GM12878 (cell line): ENCODE measurements around the gene FOSB. TPM values are rescaled to one million over a fixed set of nuclear protein-coding genes. Genes with fewer than 3 reads are reported as not detected.
A peak's percentile ranks its signal among the peaks of the same experiment; 100 is the strongest.

Experiments used
- ATAC-seq: fragments of 200-7000 bp; cut with Tn5 transposase; 3 replicates; pipeline ENCODE4 v1.9.1; 2020; ENCODE audit warnings: mild to moderate bottlenecking, moderate library complexity
- BruUV-seq: library from RNA; stranded (reverse); fragments of 400-500 nt; replicated peaks from 2 replicates; lab custom pipeline; 2021; lab: Mats Ljungman, UMichigan
- CTCF ChIA-PET: fragments of 300-600 bp; sonication (Branson Sonifier 250); formaldehyde crosslinking; extraction: SDS; loops from one replicate; lab custom pipeline; 2021; ENCODE audit warnings: inconsistent platforms; lab: Yijun Ruan, JAX
- POLR2A ChIA-PET: fragments of 350-600 bp; formaldehyde crosslinking; extraction: SDS; loops from one replicate; lab custom pipeline; 2021; ENCODE audit warnings: inconsistent platforms; lab: Charles Lee
- RAD21 ChIA-PET: fragments of 300-600 bp; sonication (Branson Sonifier 250); formaldehyde crosslinking; loops from one replicate; lab custom pipeline; 2023; ENCODE audit warnings: antibody characterized with exemption; ENCODE audit not compliant: unreplicated experiment; lab: Charles Lee
- SMC1A ChIA-PET: fragments of 300-600 bp; sonication (Branson Sonifier 250); formaldehyde crosslinking; loops from one replicate; lab custom pipeline; 2023; ENCODE audit not compliant: unreplicated experiment, uncharacterized antibody; lab: Charles Lee
- DNase-seq: peaks from one replicate; pipeline ENCODE4 v3.0.0-alpha.2; 2011; ENCODE audit warnings: low read depth, low spot score
- FAIRE-seq: peaks from 3 replicates; lab custom pipeline; 2011; peaks lifted over from hg19 to GRCh38; lab: Jason Lieb, UNC
- H2AFZ ChIP-seq: 2 replicates; pipeline ENCODE4 v1.6.0; 2011; ENCODE audit warnings: low read depth, low read length, control low read depth; ENCODE audit not compliant: control insufficient read depth
- H3K27ac ChIP-seq: 2 replicates; pipeline ENCODE4 v1.5.1; 2011; ENCODE audit warnings: control low read depth; ENCODE audit not compliant: control insufficient read depth, insufficient read depth
- H3K27me3 ChIP-seq, 2 experiments: replicated peaks in 1 of 2; 2 replicates each; pipeline versions ENCODE4 v1.6.0 to v1.6.1; 2011; ENCODE audit warnings: low read length in 1 of 2; ENCODE audit not compliant: control insufficient read depth in 2 of 2, insufficient read depth in 2 of 2
- H3K36me3 ChIP-seq, 2 experiments: 2 replicates each; pipeline ENCODE4 v1.5.1; 2011; ENCODE audit warnings: low read length in 1 of 2; ENCODE audit not compliant: control insufficient read depth in 2 of 2, insufficient read depth in 2 of 2
- H3K4me1 ChIP-seq: 2 replicates; pipeline ENCODE4 v1.6.1; 2011; ENCODE audit warnings: mild to moderate bottlenecking, low read length, moderate library complexity, mixed read lengths; ENCODE audit not compliant: control insufficient read depth, insufficient read depth
- H3K4me2 ChIP-seq: 2 replicates; pipeline ENCODE4 v1.6.0; 2011; ENCODE audit warnings: control low read depth; ENCODE audit not compliant: control insufficient read depth, insufficient read depth
- H3K4me3 ChIP-seq: fragments of 200-600 bp; sonication (generic); 2 replicates; pipeline ENCODE4 v1.5.1; 2016
- H3K79me2 ChIP-seq: 2 replicates; pipeline ENCODE4 v1.6.0; 2011; ENCODE audit warnings: low read length; ENCODE audit not compliant: control insufficient read depth, insufficient read depth
- H3K9ac ChIP-seq: 2 replicates; pipeline ENCODE4 v1.8.0; 2011; ENCODE audit warnings: low read length, control low read depth, mixed read lengths; ENCODE audit not compliant: control insufficient read depth, insufficient read depth
- H3K9me3 ChIP-seq: replicated peaks from 3 replicates; pipeline ENCODE4 v1.5.1; 2011; ENCODE audit warnings: mild to moderate bottlenecking, low read length; ENCODE audit not compliant: control insufficient read depth, insufficient read depth
- H4K20me1 ChIP-seq: 2 replicates; pipeline ENCODE4 v1.6.0; 2011; ENCODE audit not compliant: control insufficient read depth, insufficient read depth
- BCL3 ChIP-seq: IDR thresholded peaks from 2 replicates; pipeline ENCODE4 v1.6.1; 2011; ENCODE audit warnings: borderline replicate concordance, low read depth, mild to moderate bottlenecking, moderate library complexity, low read length; ENCODE audit not compliant: insufficient read depth, poor library complexity, severe bottlenecking
- DPF2 ChIP-seq: fragments of 450-650 bp; IDR thresholded peaks from 2 replicates; pipeline ENCODE4 v1.6.1; 2017; ENCODE audit warnings: mild to moderate bottlenecking
- EP300 ChIP-seq, 2 experiments: fragments of 150-350 bp in 1 of 2; IDR thresholded peaks; 2 replicates each; pipeline ENCODE4 v1.6.1; 2011 to 2012; ENCODE audit warnings: low read depth in 2 of 2, low read length in 2 of 2, borderline replicate concordance in 1 of 2, improper control_type of control experiment in 1 of 2, inconsistent platforms in 1 of 2; ENCODE audit not compliant: control insufficient read depth in 1 of 2
- FOS ChIP-seq: IDR thresholded peaks from 3 replicates; pipeline ENCODE4 v1.6.1; 2011; ENCODE audit warnings: borderline replicate concordance; ENCODE audit not compliant: insufficient read length; ENCODE audit errors: extremely low read depth
- GABPA ChIP-seq: IDR thresholded peaks from 2 replicates; pipeline ENCODE4 v1.6.1; 2014; ENCODE audit warnings: antibody characterized with exemption, low read depth, mild to moderate bottlenecking, inconsistent platforms
- GATAD2B ChIP-seq: fragments of 450-650 bp; conservative IDR thresholded peaks from 2 replicates; pipeline ENCODE4 v1.6.1; 2017; ENCODE audit warnings: low read depth, mild to moderate bottlenecking, moderate library complexity
- IKZF1 ChIP-seq: fragments of 450-650 bp; conservative IDR thresholded peaks from 2 replicates; pipeline ENCODE4 v1.6.1; 2017; ENCODE audit warnings: antibody characterized with exemption, mild to moderate bottlenecking
- MTA3 ChIP-seq: IDR thresholded peaks from 2 replicates; pipeline ENCODE4 v1.6.1; 2012; ENCODE audit warnings: low read length, inconsistent platforms, borderline replicate concordance
- NR2C1 ChIP-seq: fragments of 450-650 bp; IDR thresholded peaks from 2 replicates; pipeline ENCODE4 v1.6.1; 2017; ENCODE audit warnings: antibody characterized with exemption, mild to moderate bottlenecking, moderate library complexity
- NR2F1 ChIP-seq: fragments of 450-650 bp; conservative IDR thresholded peaks from 2 replicates; pipeline ENCODE4 v1.6.1; 2017; ENCODE audit warnings: mild to moderate bottlenecking
- POLR2AphosphoS2 ChIP-seq: IDR thresholded peaks from 2 replicates; pipeline ENCODE4 v1.6.1; 2011; ENCODE audit warnings: low read depth, mild to moderate bottlenecking, low read length, improper control_type of control experiment, moderate library complexity
- SRF ChIP-seq, 2 experiments: IDR thresholded peaks; 2 replicates each; pipeline ENCODE4 v1.6.1; 2011; ENCODE audit warnings: low read depth in 2 of 2, low read length in 2 of 2, mild to moderate bottlenecking in 1 of 2, moderate library complexity in 1 of 2
- SUPT20H ChIP-seq: IDR thresholded peaks from 2 replicates; pipeline ENCODE4 v1.6.1; 2011; ENCODE audit warnings: low read depth, mild to moderate bottlenecking, low read length, moderate library complexity, borderline replicate concordance; ENCODE audit not compliant: control insufficient read depth
- TARDBP ChIP-seq: IDR thresholded peaks from 2 replicates; pipeline ENCODE4 v1.6.1; 2016; ENCODE audit warnings: borderline replicate concordance
- TCF3 ChIP-seq: IDR thresholded peaks from 2 replicates; pipeline ENCODE4 v1.6.1; 2012; ENCODE audit warnings: low read depth, mild to moderate bottlenecking, low read length, borderline replicate concordance; ENCODE audit not compliant: insufficient read depth
- TCF7 ChIP-seq: IDR thresholded peaks from 2 replicates; pipeline ENCODE4 v1.6.1; 2014; ENCODE audit warnings: antibody characterized with exemption, borderline replicate concordance
- YBX1 ChIP-seq: fragments of 450-650 bp; IDR thresholded peaks from 2 replicates; pipeline ENCODE4 v1.6.1; 2016; ENCODE audit warnings: antibody characterized with exemption
- ZBTB40 ChIP-seq: fragments of 450-650 bp; IDR thresholded peaks from 2 replicates; pipeline ENCODE4 v1.6.1; 2016; ENCODE audit warnings: mild to moderate bottlenecking, moderate library complexity, borderline replicate concordance
- WGBS: methylation state at CpG from one replicate; pipeline ENCODE4 v1.1.6; 2016; ENCODE audit warnings: low lambda C conversion rate; ENCODE audit not compliant: insufficient replicate concordance, insufficient coverage; ENCODE audit errors: missing lambda C conversion rate; 5-methylcytosine and 5-hydroxymethylcytosine counted together
- in situ Hi-C: fragments of 300-500 bp; cut with MboI; formaldehyde crosslinking; loops from 9 replicates; pipeline ENCODE4 v1.14.3; 2018; ENCODE audit warnings: mixed read lengths
- intact Hi-C: fragments of 100-400 bp; cut with micrococcal nuclease; formaldehyde crosslinking; loops from one replicate; pipeline ENCODE4 v1.14.2; 2022; ENCODE audit not compliant: unreplicated experiment
- polyA plus RNA-seq, 11 experiments: library from polyadenylated mRNA; depleted of rRNA in 4 of 11; unstranded in 6 of 11; stranded (reverse) in 5 of 11; fragments of >200 nt; fragmentation: Nextera tagmentation in 4 of 11; fragmentation: Illumina TruSeq in 1 of 11; extraction: Ambion mirVana in 4 of 11; extraction: Trizol in 1 of 11; gene quantifications; 1 replicate in 1 of 11; 2 replicates in 10 of 11; pipeline versions ENCODE4 v1.2.1 to v1.2.3, GENCODE V29; 2011 to 2016; ENCODE audit warnings: inconsistent platforms in 2 of 11, missing spikeins in 2 of 11, low read depth in 1 of 11
- total RNA-seq, 4 experiments: library from RNA; depleted of rRNA in 3 of 4; stranded (reverse); fragments of >200 nt in 3 of 4; fragmentation: Illumina TruSeq in 1 of 4; extraction: Trizol in 1 of 4; gene quantifications; 2 replicates each; pipeline versions ENCODE4 v1.2.1 to v1.2.3, GENCODE V29; 2013 to 2021

Gene FOSB
- total and polyA plus RNA-seq, 10 of the 15 experiments (the other 5 are each of a cell fraction or from before 2014, with no cell fraction given), result 0.06 to 0.56 (median 0.26) TPM

GRCh38 chr19:45450012-45450333 is 17.8 kb upstream of the FOSB start:
- intact Hi-C loops (loop anchor here (2.0 kb wide), 1 partner anchor 19 kb away; no protein-coding TSS in a partner anchor), in situ Hi-C loops (loop anchor here (25.0 kb wide), 1 partner anchor 1688 kb away; the partner anchor contains the start of gene SMG9)
- H3K27me3 ChIP-seq, result no peaks in the 10 kb centered on the region
- BruUV-seq, result no TSS peak
- H3K27ac ChIP-seq, result peak overlapping the region; percentile 73
- peaks cover 3% of the 10 kb centered on the region; the same call in 1 of the 2 replicates for H3K79me2 ChIP-seq
- H3K36me3 ChIP-seq, result no peaks in the 10 kb centered on the region
- SMC1A ChIA-PET, result interaction anchor here (0.6 to 6.0 kb wide), 6 partner anchors 9 to 214 kb away, joined by 3 to 52 read pairs (median 3); partner anchors contain the start of gene FOSB
- H3K9me3 ChIP-seq, result no peaks in the 10 kb centered on the region
- RAD21 ChIA-PET, result interaction anchor here (1.2 to 4.2 kb wide), 3 partner anchors 29 to 47 kb away, joined by 3 to 25 read pairs (median 5); no protein-coding TSS in a partner anchor
- 2% methylated on average over 5 of the region's 5 CpGs for WGBS
- ATAC-seq (peak; percentile 51), DNase-seq (no peak), FAIRE-seq (no peak)
- CTCF ChIA-PET, result interaction anchor here (1.1 to 6.4 kb wide), 6 partner anchors 11 to 36 kb away, joined by 3 to 176 read pairs (median 12); partner anchors contain the start of genes ERCC1 and FOSB
- no peaks in the 10 kb centered on the region for H4K20me1 ChIP-seq
- peak overlapping the region; percentile 69 for H3K9ac ChIP-seq
- peak overlapping the region; percentile 100 for H3K4me2 ChIP-seq
- peak overlapping the region; percentile 90 for H2AFZ ChIP-seq
- H3K4me3 ChIP-seq, result peak overlapping the region; percentile 85
- peaks cover 32% of the 10 kb centered on the region for H3K4me1 ChIP-seq
- POLR2A ChIA-PET, result interaction anchor here (0.6 to 1.4 kb wide), 4 partner anchors 19 to 95 kb away, joined by 3 to 8 read pairs (median 6); no protein-coding TSS in a partner anchor
- TF ChIP-seq BCL3, result no peak
- TF ChIP-seq NR2F1, result 0 out of 2 replicates have a peak, but pooled peaks have one; percentile 34
- TF ChIP-seq SRF (IDR thresholded peaks at IDR 0.05; ENCODE audit: low read depth in 2 of 2, low read length in 2 of 2), result no peak
- TF ChIP-seq GATAD2B, result no peak
- TF ChIP-seq IKZF1, result no peak
- 0 out of 2 replicates have a peak, but pooled peaks have one; percentile 53 for TF ChIP-seq GABPA
- no peak for TF ChIP-seq YBX1
- TF ChIP-seq POLR2AphosphoS2, result no peak
- TF ChIP-seq SUPT20H, result no peak
- TF ChIP-seq FOS, result no peak
- no peak for TF ChIP-seq TARDBP
- TF ChIP-seq MTA3, result no peak
- no peak for TF ChIP-seq TCF3
- no peak for TF ChIP-seq DPF2
- no peak for TF ChIP-seq TCF7
- no peak for TF ChIP-seq EP300 (IDR thresholded peaks at IDR 0.05; ENCODE audit: borderline replicate concordance in 1 of 2, control insufficient read depth in 1 of 2, low read depth in 2 of 2, low read length in 2 of 2)
- 0 out of 2 replicates have a peak, but pooled peaks have one; percentile 52 for TF ChIP-seq ZBTB40
- no peak for TF ChIP-seq NR2C1
